ENCODE results near the gene CA10.

Gene CA10

DNA sequence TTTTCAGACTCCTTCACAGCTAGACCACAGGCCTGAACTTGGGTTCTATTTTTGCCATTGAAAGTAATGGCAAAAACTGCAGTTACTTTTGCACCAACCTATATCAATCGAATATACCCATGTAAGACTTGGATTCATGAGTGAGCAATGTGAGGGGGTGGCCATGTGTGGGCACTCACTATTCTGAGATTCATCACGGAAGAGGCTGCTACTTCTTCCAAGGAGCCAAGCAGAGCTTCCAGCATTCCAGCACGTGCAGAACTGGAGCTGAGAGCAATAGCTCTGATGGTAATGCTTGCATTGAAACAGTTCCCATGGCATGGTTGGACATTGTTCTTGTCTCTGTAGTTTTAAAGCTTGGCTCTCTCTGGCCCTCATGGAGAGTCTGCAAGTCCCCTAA, 327.6 kb downstream of the CA10 start:
- Histone ChIP-seq H3K9ac (ENCODE audit: low read depth, low read length, poor library complexity, severe bottlenecking) (no peak overlapping the region), H3K4me1 (ENCODE audit: insufficient read depth, low read length, poor library complexity, severe bottlenecking) (no peaks in the 10 kb centered on the region), H3K9me2 (replicated peaks; ENCODE audit: low read depth, low read length) (no peaks in the 10 kb centered on the region), H4K20me1 (ENCODE audit: insufficient read depth, low read length, poor library complexity, severe bottlenecking) (no peaks in the 10 kb centered on the region), H3K36me3 (ENCODE audit: insufficient read depth, low read length) (no peaks in the 10 kb centered on the region), H3K4me3 (ENCODE audit: low read length, poor library complexity, severe bottlenecking) (no peak overlapping the region), H2AFZ (ENCODE audit: low read length) (no peak overlapping the region), H3K79me2 (ENCODE audit: insufficient read depth, low read length) (no peaks in the 10 kb centered on the region), H3F3A (ENCODE audit: low read depth) (no peaks in the 10 kb centered on the region), H3K4me2 (ENCODE audit: low read depth, low read length, poor library complexity, severe bottlenecking) (no peak overlapping the region), H3K9me3 (ENCODE audit: insufficient read depth, low read depth, low read length) (no peaks in the 10 kb centered on the region), H3K27me3 (ENCODE audit: insufficient read depth, low read length, poor library complexity, severe bottlenecking) (no peaks in the 10 kb centered on the region)
- TF ChIP-seq, protein P1, sequence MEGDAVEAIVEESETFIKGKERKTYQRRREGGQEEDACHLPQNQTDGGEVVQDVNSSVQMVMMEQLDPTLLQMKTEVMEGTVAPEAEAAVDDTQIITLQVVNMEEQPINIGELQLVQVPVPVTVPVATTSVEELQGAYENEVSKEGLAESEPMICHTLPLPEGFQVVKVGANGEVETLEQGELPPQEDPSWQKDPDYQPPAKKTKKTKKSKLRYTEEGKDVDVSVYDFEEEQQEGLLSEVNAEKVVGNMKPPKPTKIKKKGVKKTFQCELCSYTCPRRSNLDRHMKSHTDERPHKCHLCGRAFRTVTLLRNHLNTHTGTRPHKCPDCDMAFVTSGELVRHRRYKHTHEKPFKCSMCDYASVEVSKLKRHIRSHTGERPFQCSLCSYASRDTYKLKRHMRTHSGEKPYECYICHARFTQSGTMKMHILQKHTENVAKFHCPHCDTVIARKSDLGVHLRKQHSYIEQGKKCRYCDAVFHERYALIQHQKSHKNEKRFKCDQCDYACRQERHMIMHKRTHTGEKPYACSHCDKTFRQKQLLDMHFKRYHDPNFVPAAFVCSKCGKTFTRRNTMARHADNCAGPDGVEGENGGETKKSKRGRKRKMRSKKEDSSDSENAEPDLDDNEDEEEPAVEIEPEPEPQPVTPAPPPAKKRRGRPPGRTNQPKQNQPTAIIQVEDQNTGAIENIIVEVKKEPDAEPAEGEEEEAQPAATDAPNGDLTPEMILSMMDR (conservative IDR thresholded peaks at IDR 0.05; ENCODE audit: low read length) = no peak
- TF ChIP-seq EZH2phosphoT487 (IDR thresholded peaks at IDR 0.05; ENCODE audit: borderline replicate concordance) = no peak

DNA sequence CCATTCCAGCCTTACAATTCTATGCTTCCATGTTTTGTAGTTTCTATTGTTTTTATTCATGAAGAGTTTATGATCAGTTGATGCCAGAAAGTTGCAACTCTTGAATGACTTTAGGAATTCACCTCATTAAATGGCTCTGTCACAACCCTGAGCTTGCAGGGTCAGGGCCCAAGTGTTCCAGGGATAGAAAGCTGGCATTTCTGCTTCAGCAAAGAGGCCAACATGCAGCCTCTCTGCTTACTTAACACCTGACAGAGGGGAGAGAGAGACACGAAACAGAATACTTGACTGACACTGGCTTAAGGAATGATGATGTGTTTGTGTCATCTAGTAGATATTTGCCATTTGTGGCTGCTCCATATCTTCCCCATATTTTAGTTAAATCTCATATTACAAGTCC, 328.1 kb downstream of the CA10 start:
- H3K9me2 ChIP-seq (replicated peaks; ENCODE audit: low read depth, low read length) = no peaks in the 10 kb centered on the region
- H3K36me3 ChIP-seq (ENCODE audit: insufficient read depth, low read length) = no peaks in the 10 kb centered on the region
- H3K9ac ChIP-seq (ENCODE audit: low read depth, low read length, poor library complexity, severe bottlenecking) = no peak overlapping the region
- no peaks in the 10 kb centered on the region for H3K79me2 ChIP-seq (ENCODE audit: insufficient read depth, low read length)
- H3K9me3 ChIP-seq (ENCODE audit: insufficient read depth, low read depth, low read length) = no peaks in the 10 kb centered on the region
- H3K4me1 ChIP-seq (ENCODE audit: insufficient read depth, low read length, poor library complexity, severe bottlenecking) = no peaks in the 10 kb centered on the region
- no peak for TF ChIP-seq EZH2phosphoT487 (IDR thresholded peaks at IDR 0.05; ENCODE audit: borderline replicate concordance)
- TF ChIP-seq, protein P1 (conservative IDR thresholded peaks at IDR 0.05; ENCODE audit: low read length) = no peak
- H3K4me3 ChIP-seq (ENCODE audit: low read length, poor library complexity, severe bottlenecking) = no peak overlapping the region
- H4K20me1 ChIP-seq (ENCODE audit: insufficient read depth, low read length, poor library complexity, severe bottlenecking) = no peaks in the 10 kb centered on the region
- H3F3A ChIP-seq (ENCODE audit: low read depth) = no peaks in the 10 kb centered on the region
- H3K4me2 ChIP-seq (ENCODE audit: low read depth, low read length, poor library complexity, severe bottlenecking) = no peak overlapping the region
- H2AFZ ChIP-seq (ENCODE audit: low read length) = no peak overlapping the region
- H3K27me3 ChIP-seq (ENCODE audit: insufficient read depth, low read length, poor library complexity, severe bottlenecking) = no peaks in the 10 kb centered on the region

DNA sequence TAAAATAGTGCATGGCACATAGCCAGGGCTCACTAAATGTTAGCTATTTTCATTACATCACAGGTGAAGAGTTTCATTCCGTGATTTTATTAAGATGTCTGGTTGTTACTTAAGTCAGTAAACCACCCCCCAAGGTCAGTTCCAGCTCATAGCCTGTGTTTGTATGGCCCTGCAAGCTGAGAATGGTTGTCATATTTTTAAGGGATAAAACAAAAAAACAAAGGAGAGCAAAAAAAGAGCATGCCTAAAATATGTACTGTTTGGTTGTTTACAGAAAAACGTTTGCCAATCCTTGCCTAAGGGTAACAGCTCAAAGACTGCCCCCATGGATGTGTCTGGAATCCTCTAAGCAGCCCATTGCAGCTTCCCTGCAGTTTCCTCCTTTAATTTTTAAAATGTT, 329.6 kb downstream of the CA10 start:
- Histone ChIP-seq H4K20me1 (ENCODE audit: insufficient read depth, low read length, poor library complexity, severe bottlenecking) (no peaks in the 10 kb centered on the region), H3K4me1 (ENCODE audit: insufficient read depth, low read length, poor library complexity, severe bottlenecking) (no peaks in the 10 kb centered on the region), H3K9ac (ENCODE audit: low read depth, low read length, poor library complexity, severe bottlenecking) (no peak overlapping the region), H3K79me2 (ENCODE audit: insufficient read depth, low read length) (no peaks in the 10 kb centered on the region), H3K4me2 (ENCODE audit: low read depth, low read length, poor library complexity, severe bottlenecking) (no peak overlapping the region), H2AFZ (ENCODE audit: low read length) (no peak overlapping the region), H3K27me3 (ENCODE audit: insufficient read depth, low read length, poor library complexity, severe bottlenecking) (no peaks in the 10 kb centered on the region), H3K36me3 (ENCODE audit: insufficient read depth, low read length) (no peaks in the 10 kb centered on the region), H3F3A (ENCODE audit: low read depth) (no peaks in the 10 kb centered on the region), H3K9me2 (replicated peaks; ENCODE audit: low read depth, low read length) (no peaks in the 10 kb centered on the region), H3K9me3 (ENCODE audit: insufficient read depth, low read depth, low read length) (no peaks in the 10 kb centered on the region), H3K4me3 (ENCODE audit: low read length, poor library complexity, severe bottlenecking) (no peak overlapping the region)
- TF ChIP-seq EZH2phosphoT487 (IDR thresholded peaks at IDR 0.05; ENCODE audit: borderline replicate concordance) = no peak
- TF ChIP-seq, protein P1 (conservative IDR thresholded peaks at IDR 0.05; ENCODE audit: low read length) = no peak
